ENCODE results near the gene RAPGEF3. TPM values are rescaled to one million over a fixed set of nuclear protein-coding genes. Genes with fewer than 3 reads are reported as not detected.

Gene RAPGEF3
- total RNA-seq, 1 experiment from 2014 or later = 5.7 TPM

- Histone ChIP-seq H3K4me3 (no peak overlapping the region), H3K9me2 (ENCODE audit: insufficient read depth) (no peaks in the 10 kb centered on the region), H3K79me2 (ENCODE audit: low read depth) (peaks cover 9% of the 10 kb centered on the region), H3K27me3 (ENCODE audit: insufficient read depth, low read depth) (no peaks in the 10 kb centered on the region), H3K4me1 (replicated peaks; ENCODE audit: insufficient read depth) (peaks cover 62% of the 10 kb centered on the region), H3K4me2 (peak overlapping the region; percentile 55), H2AFZ (no peak overlapping the region), H4K20me1 (ENCODE audit: insufficient read depth) (no peaks in the 10 kb centered on the region), H3K9me3 (ENCODE audit: insufficient read depth, low read depth) (no peaks in the 10 kb centered on the region), H3K27ac (peak overlapping the region; percentile 53), H3K36me3 (ENCODE audit: low read depth) (no peaks in the 10 kb centered on the region), H3F3A (ENCODE audit: insufficient read depth, low read depth) (peaks cover 45% of the 10 kb centered on the region)
- no peak for TF ChIP-seq CTCF (conservative IDR thresholded peaks at IDR 0.05)
- TF ChIP-seq EZH2 (IDR thresholded peaks at IDR 0.05; ENCODE audit: low read depth) = no peak
- peak in 1 of 2 experiments; percentile 42 for DNase-seq
- BruUV-seq (replicated peaks) = no TSS peak
- ChIA-PET CTCF (interaction anchor here (0.5 to 1.8 kb wide), 5 partner anchors 10 to 131 kb away, joined by 3 to 13 read pairs (median 4); no protein-coding TSS in a partner anchor), POLR2A (ENCODE audit: unreplicated experiment) (interaction anchor here (0.6 to 1.2 kb wide), 3 partner anchors 8 to 48 kb away, joined by 6 to 9 read pairs (median 9); partner anchors contain the start of gene ENDOU)
- intact Hi-C loops (cut with micrococcal nuclease; ENCODE audit: unreplicated experiment) = no loop called here
These were observed 10.8 kb upstream of the RAPGEF3 start for GRCh38 chr12:47769234-47770085.

GRCh38 chr12:47768323-47768811 lies 9.7 kb upstream of the RAPGEF3 start:
- peak; percentile 71 to 97 for DNase-seq
- H3K27me3 ChIP-seq (ENCODE audit: insufficient read depth, low read depth) = no peaks in the 10 kb centered on the region
- peaks cover 45% of the 10 kb centered on the region for H3F3A ChIP-seq (ENCODE audit: insufficient read depth, low read depth)
- peaks cover 68% of the 10 kb centered on the region for H3K4me1 ChIP-seq (replicated peaks; ENCODE audit: insufficient read depth)
- H3K79me2 ChIP-seq (ENCODE audit: low read depth) = no peaks in the 10 kb centered on the region
- BruUV-seq (replicated peaks) = no TSS peak
- CTCF ChIA-PET = interaction anchor here (0.7 to 3.0 kb wide), 3 partner anchors 25 to 40 kb away, joined by 3 to 29 read pairs (median 13); no protein-coding TSS in a partner anchor
- no peaks in the 10 kb centered on the region for H3K9me3 ChIP-seq (ENCODE audit: insufficient read depth, low read depth)
- intact Hi-C loops (cut with micrococcal nuclease; ENCODE audit: unreplicated experiment) = loop anchor here (1.0 kb wide), 2 partner anchors 10 to 15 kb away; no protein-coding TSS in a partner anchor
- TF ChIP-seq EZH2 (IDR thresholded peaks at IDR 0.05; ENCODE audit: low read depth) (no peak), CTCF (conservative IDR thresholded peaks at IDR 0.05) (no peak)
- H3K9me2 ChIP-seq (ENCODE audit: insufficient read depth) = no peaks in the 10 kb centered on the region
- H3K36me3 ChIP-seq (ENCODE audit: low read depth) = no peaks in the 10 kb centered on the region
- POLR2A ChIA-PET (ENCODE audit: unreplicated experiment) = interaction anchor here (0.5 to 1.2 kb wide), 3 partner anchors 9 to 770 kb away, joined by 3 to 9 read pairs (median 3); no protein-coding TSS in a partner anchor
- no peak overlapping the region for H2AFZ ChIP-seq
- H3K4me3 ChIP-seq = no peak overlapping the region
- H3K4me2 ChIP-seq = peak overlapping the region; percentile 55
- peak overlapping the region; percentile 53 for H3K27ac ChIP-seq
- H4K20me1 ChIP-seq (ENCODE audit: insufficient read depth) = no peaks in the 10 kb centered on the region

- peaks cover 70% of the 10 kb centered on the region for H3K4me1 ChIP-seq (replicated peaks; ENCODE audit: insufficient read depth)
- no peaks in the 10 kb centered on the region for H3K9me3 ChIP-seq (ENCODE audit: insufficient read depth, low read depth)
- no peaks in the 10 kb centered on the region for H3K79me2 ChIP-seq (ENCODE audit: low read depth)
- H3K36me3 ChIP-seq (ENCODE audit: low read depth) = no peaks in the 10 kb centered on the region
- H3K27ac ChIP-seq = no peak overlapping the region
- H4K20me1 ChIP-seq (ENCODE audit: insufficient read depth) = no peaks in the 10 kb centered on the region
- peaks cover 43% of the 10 kb centered on the region for H3F3A ChIP-seq (ENCODE audit: insufficient read depth, low read depth)
- no peaks in the 10 kb centered on the region for H3K9me2 ChIP-seq (ENCODE audit: insufficient read depth)
- H3K4me3 ChIP-seq = no peak overlapping the region
- H3K4me2 ChIP-seq = peak overlapping the region; percentile 43
- peak; percentile 72 for TF ChIP-seq CTCF (conservative IDR thresholded peaks at IDR 0.05)
- TF ChIP-seq EZH2 (IDR thresholded peaks at IDR 0.05; ENCODE audit: low read depth) = no peak
- no peaks in the 10 kb centered on the region for H3K27me3 ChIP-seq (ENCODE audit: insufficient read depth, low read depth)
- ChIA-PET CTCF (interaction anchor here (0.7 to 3.0 kb wide), 8 partner anchors 9 to 70 kb away, joined by 3 to 29 read pairs (median 6); partner anchors contain the start of gene ENDOU), POLR2A (ENCODE audit: unreplicated experiment) (interaction anchor here (0.5 to 0.6 kb wide), 4 partner anchors 12 to 1501 kb away, joined by 3 to 8 read pairs (median 5); no protein-coding TSS in a partner anchor)
- peak in 1 of 2 experiments; percentile 55 for DNase-seq
- intact Hi-C loops (cut with micrococcal nuclease; ENCODE audit: unreplicated experiment) = loop anchor here (1.0 kb wide), 1 partner anchor 23 kb away; no protein-coding TSS in a partner anchor
- no peak overlapping the region for H2AFZ ChIP-seq
- BruUV-seq (replicated peaks) = no TSS peak
These were observed 8.6 kb upstream of the RAPGEF3 start for GRCh38 chr12:47767216-47767724.

All from PC-9 (cell line).